Subcutaneous abdominal adipose tissue (tissue), 5 donors: ENCODE results near the gene DNAJC6.

Source experiments
- H3K27ac ChIP-seq: one replicate; pipeline ENCODE4 v1.7.0; 2013; ENCODE audit warnings: low read depth, mild to moderate bottlenecking, inconsistent platforms, low read length, moderate library complexity
- H3K27me3 ChIP-seq, 5 donors: one replicate each; pipeline ENCODE4 v1.7.0; 2013; ENCODE audit warnings: low read length in 5 of 5, inconsistent platforms in 1 of 5; ENCODE audit not compliant: control insufficient read depth in 5 of 5, insufficient read depth in 4 of 5
- H3K36me3 ChIP-seq, 5 donors: one replicate each; pipeline ENCODE4 v1.7.0; 2013; ENCODE audit warnings: low read length in 5 of 5; ENCODE audit not compliant: control insufficient read depth in 5 of 5, insufficient read depth in 5 of 5
- H3K4me1 ChIP-seq, 5 donors: one replicate each; pipeline ENCODE4 v1.7.0; 2013; ENCODE audit warnings: low read length in 5 of 5, mild to moderate bottlenecking in 3 of 5, moderate library complexity in 1 of 5; ENCODE audit not compliant: control insufficient read depth in 5 of 5, insufficient read depth in 5 of 5
- H3K4me3 ChIP-seq, 5 donors: one replicate each; pipeline ENCODE4 v1.7.0; 2013; ENCODE audit warnings: low read length in 5 of 5, low read depth in 1 of 5
- H3K9ac ChIP-seq, 5 donors: one replicate each; pipeline ENCODE4 v1.7.0; 2013; ENCODE audit warnings: low read length in 5 of 5, mild to moderate bottlenecking in 4 of 5, moderate library complexity in 3 of 5
- H3K9me3 ChIP-seq, 5 donors: one replicate each; pipeline ENCODE4 v1.7.0; 2013; ENCODE audit warnings: low read length in 5 of 5; ENCODE audit not compliant: control insufficient read depth in 5 of 5
- donor health status: healthy.
- donor health status: healthy.
- donor health status: healthy.
- donor health status: healthy.
- donor health status: healthy.

Gene DNAJC6

DNA sequence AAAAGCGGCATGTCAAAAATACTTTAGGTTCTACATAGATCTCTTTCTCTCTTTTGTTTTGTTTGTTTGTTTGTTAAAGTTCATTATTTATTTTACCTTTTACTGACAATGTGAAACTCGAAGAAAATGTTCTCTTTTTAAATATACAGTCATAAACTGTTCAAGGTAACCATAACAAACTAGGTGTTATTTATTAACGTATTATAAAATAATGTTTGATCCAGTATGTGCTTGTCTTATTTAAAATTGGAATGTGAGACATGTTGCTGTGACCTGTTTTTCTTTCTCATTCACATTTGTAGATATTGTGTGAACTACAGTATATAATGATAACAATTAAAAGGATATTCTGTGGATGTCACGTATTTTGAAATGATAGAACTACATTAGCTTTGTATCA lies 105.2 kb downstream of the DNAJC6 start:
- no peak overlapping the region for H3K4me3 ChIP-seq
- H3K27ac ChIP-seq, result no peak overlapping the region
- H3K9ac ChIP-seq, result no peak overlapping the region
- H3K27me3 ChIP-seq, result peaks cover 0 to 4% (median 0%) of the 10 kb centered on the region in 5 donors
- H3K9me3 ChIP-seq, result no peaks in the 10 kb centered on the region
- H3K36me3 ChIP-seq, result no peaks in the 10 kb centered on the region
- H3K4me1 ChIP-seq, result peaks cover 0 to 4% (median 2%) of the 10 kb centered on the region in 5 donors

DNA sequence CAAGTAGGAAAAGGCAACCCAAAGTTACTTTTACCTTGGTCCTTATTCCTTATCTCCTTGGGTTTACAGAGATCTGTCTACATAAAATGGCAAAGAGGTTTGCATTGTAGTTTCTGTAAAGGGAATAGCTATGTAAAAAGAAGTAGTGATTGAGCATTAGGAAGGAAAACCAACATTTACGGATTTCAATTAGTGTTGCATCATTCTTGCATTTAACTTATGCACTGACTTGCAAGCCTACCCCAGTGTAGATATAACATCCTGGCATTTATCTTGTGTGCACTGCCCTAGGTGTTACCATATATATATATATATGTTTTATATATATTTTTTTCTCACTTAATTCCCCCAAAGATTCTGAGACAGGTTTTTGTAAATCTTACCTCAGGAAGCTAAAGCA lies 107.4 kb downstream of the DNAJC6 start:
- H3K4me1 ChIP-seq, result peaks cover 0 to 11% (median 8%) of the 10 kb centered on the region in 5 donors
- H3K36me3 ChIP-seq, result no peaks in the 10 kb centered on the region
- no peak overlapping the region for H3K4me3 ChIP-seq
- H3K27me3 ChIP-seq, result peaks cover 0 to 4% (median 0%) of the 10 kb centered on the region in 5 donors
- H3K27ac ChIP-seq, result no peak overlapping the region
- no peaks in the 10 kb centered on the region for H3K9me3 ChIP-seq
- peak overlapping the region in 1 of 5 donors; percentile 7 for H3K9ac ChIP-seq

- H3K9me3 ChIP-seq, result no peaks in the 10 kb centered on the region
- H3K27ac ChIP-seq, result no peak overlapping the region
- no peaks in the 10 kb centered on the region for H3K36me3 ChIP-seq
- H3K9ac ChIP-seq, result no peak overlapping the region
- H3K27me3 ChIP-seq, result peaks cover 0 to 4% (median 0%) of the 10 kb centered on the region in 5 donors
- H3K4me1 ChIP-seq, result peaks cover 4 to 21% (median 18%) of the 10 kb centered on the region in 5 donors
- H3K4me3 ChIP-seq, result no peak overlapping the region
These were observed 108.4 kb downstream of the DNAJC6 start for GRCh38 chr1:65417729-65418128.

- Histone ChIP-seq H3K27me3 (peaks cover 0 to 4% (median 0%) of the 10 kb centered on the region in 5 donors), H3K9ac (no peak overlapping the region), H3K36me3 (no peaks in the 10 kb centered on the region), H3K9me3 (no peaks in the 10 kb centered on the region), H3K4me1 (peaks cover 4 to 29% (median 26%) of the 10 kb centered on the region in 5 donors), H3K27ac (no peak overlapping the region), H3K4me3 (no peak overlapping the region)
These were observed 109.3 kb downstream of the DNAJC6 start for GRCh38 chr1:65418522-65419185.

DNA sequence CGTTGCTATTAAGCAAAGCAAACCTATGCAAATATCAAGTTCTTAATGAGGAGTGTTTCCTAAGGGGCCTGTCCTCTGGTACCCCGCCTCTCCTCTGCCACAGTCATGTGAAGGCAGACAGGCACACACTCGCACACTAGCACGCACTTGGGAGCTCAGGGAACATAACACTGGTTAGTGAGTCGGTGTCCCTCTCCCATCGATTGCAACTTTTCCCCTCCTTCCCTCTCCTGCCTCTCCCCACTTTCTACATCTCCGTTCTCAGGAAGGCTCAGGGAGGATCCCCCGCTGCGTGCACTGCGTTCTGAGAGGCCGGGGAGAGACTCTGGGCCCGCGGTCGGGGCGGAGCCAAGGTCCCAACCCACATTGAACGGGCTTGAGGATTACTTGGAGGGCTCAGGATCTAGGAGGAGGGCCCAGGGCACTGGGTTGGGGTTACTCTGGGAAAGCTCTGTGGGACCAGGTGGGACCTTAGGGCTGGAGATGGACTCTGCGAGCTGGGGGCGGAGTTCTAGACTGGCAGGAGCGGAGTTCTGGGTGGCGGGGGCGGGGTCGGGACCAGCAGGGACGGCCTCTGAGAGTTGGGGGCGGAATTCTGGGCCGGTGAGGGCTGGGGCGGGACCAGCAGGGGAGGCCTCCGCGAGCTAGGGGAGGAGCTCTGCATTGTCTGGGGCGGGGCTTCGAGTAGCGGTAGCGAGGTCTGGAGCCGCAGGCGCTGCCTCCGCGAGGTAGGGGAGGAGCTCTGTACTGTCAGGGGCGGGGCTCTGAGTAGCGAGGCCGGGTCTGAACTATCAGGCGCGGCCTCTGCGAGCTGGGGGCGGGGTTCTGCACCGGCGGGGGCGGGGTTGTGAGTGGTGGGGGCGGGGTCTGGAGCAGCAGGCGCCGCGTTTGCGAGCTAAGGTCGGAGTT lies 110.6 kb downstream of the DNAJC6 start:
- Histone ChIP-seq H3K9ac (peak overlapping the region in 4 of 5 donors; percentile 61 to 81 (median 70)), H3K27me3 (peaks cover 0 to 4% (median 0%) of the 10 kb centered on the region in 5 donors), H3K36me3 (no peaks in the 10 kb centered on the region), H3K4me3 (peak overlapping the region; percentile 72 to 95 (median 83)), H3K27ac (peak overlapping the region; percentile 95), H3K9me3 (no peaks in the 10 kb centered on the region), H3K4me1 (peaks cover 4 to 39% (median 33%) of the 10 kb centered on the region in 5 donors)

- Histone ChIP-seq H3K27me3 (peaks cover 0 to under 1% (median 0%) of the 10 kb centered on the region in 5 donors), H3K9ac (peak within 1 kb of the TSS; percentile 85 to 98 (median 95)), H3K4me3 (peak within 1 kb of the TSS; percentile 89 to 96 (median 92)), H3K9me3 (no peaks in the 10 kb centered on the region), H3K36me3 (peaks cover 1 to 7% (median 5%) of the 10 kb centered on the region in 5 donors), H3K27ac (peak within 1 kb of the TSS; percentile 95), H3K4me1 (peaks cover 4 to 39% (median 33%) of the 10 kb centered on the region in 5 donors)
These were observed 111.4 kb downstream of the DNAJC6 start, which contains the start of the genes LEPR and LEPROT for GRCh38 chr1:65420590-65421350. Gene LEPR, plus strand, starts transcription at chr1:65420668. Its CDS starts 144,898 bp downstream, at chr1:65565566. Gene LEPROT, plus strand, starts transcription at chr1:65420668. Its CDS starts 57 bp downstream, at chr1:65420725.

- no peaks in the 10 kb centered on the region for H3K9me3 ChIP-seq
- peak overlapping the region; percentile 85 to 98 (median 95) for H3K9ac ChIP-seq
- peaks cover 9 to 14% (median 12%) of the 10 kb centered on the region in 5 donors for H3K36me3 ChIP-seq
- peak overlapping the region; percentile 87 to 96 (median 92) for H3K4me3 ChIP-seq
- peaks cover 4 to 39% (median 33%) of the 10 kb centered on the region in 5 donors for H3K4me1 ChIP-seq
- no peaks in the 10 kb centered on the region for H3K27me3 ChIP-seq
- H3K27ac ChIP-seq, result peak overlapping the region; percentile 95
These were observed 112.1 kb downstream of the DNAJC6 start for GRCh38 chr1:65421351-65422025.

DNA sequence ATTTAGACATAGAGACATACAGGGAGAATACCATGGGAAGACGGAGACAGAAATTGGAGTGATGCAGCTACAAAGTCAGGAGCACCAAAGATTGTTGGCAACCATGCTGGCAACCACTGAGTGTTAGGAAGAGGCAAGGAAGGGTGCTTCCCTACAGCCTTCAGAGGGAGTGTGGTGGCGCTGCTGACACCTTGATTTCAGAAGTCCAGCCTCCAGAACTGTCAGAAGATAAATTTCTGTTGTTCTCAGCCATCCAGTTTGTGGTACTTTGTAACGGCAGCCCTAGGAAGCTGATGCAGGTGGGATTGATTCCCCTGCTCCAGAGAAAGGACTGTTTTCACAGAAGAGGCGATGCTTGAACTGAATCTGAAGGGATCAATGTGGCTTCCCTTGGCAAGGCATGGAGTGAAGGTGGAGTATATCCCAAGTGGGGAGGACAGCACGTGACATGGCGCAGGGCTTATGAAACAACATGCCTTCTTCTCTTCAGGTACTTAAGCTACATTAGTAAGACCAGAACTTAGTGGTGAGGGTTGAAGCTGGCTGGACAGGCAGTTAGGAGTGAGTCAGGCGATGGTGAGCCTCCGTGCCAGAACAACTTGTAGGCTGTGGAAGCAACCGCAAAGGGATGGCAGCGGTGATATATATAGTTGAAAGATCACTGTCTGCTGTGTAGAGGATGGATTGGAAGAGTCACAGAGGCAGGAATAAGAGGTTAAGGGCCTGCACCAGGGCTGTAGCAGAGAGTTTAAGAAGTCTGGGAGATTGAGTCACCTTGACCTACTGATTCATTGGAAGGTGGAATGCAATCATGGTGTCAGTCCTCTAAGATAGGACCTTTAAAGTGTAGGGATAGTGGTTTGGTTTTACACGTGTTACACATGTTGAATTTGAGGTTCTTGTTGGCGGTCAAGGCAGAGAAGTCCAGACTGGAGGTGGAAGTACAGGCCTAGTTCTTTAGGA lies 113.2 kb downstream of the DNAJC6 start:
- H3K4me1 ChIP-seq, result peaks cover 4 to 39% (median 33%) of the 10 kb centered on the region in 5 donors

More for the DNA sequence above, 113.2 kb downstream of the DNAJC6 start:
- Histone ChIP-seq H3K9me3 (no peaks in the 10 kb centered on the region), H3K27ac (peak overlapping the region; percentile 95), H3K36me3 (peaks cover 9 to 24% (median 20%) of the 10 kb centered on the region in 5 donors), H3K4me3 (peak overlapping the region; percentile 23 to 95 (median 91)), H3K27me3 (no peaks in the 10 kb centered on the region), H3K9ac (peak overlapping the region in 1 of 5 donors; percentile 97)
